GM04503 (cell line): Measurements from ENCODE around the gene NOC4L.
"Not testable (repeated sequence)": the region's sequence is repeated elsewhere in the genome, so short reads cannot be mapped to it uniquely, and the experiment has no call there.

ENCODE experiments used
- DNase-seq: peaks from one replicate; pipeline ENCODE4 v3.0.0-alpha.2; 2012; ENCODE audit warnings: low read depth

Gene NOC4L

GRCh38 chr12:132142679-132143335 lies 1.4 kb upstream of the NOC4L start:
- DNase-seq, result no peak

GRCh38 chr12:132143336-132144071 lies 753 bp upstream of the NOC4L start:
- no peak for DNase-seq

- no peak for DNase-seq
Measured at GRCh38 chr12:132144810-132145168, 532 bp downstream of the NOC4L start.

- DNase-seq, result no peak
Measured at GRCh38 chr12:132145334-132145733, 1.1 kb downstream of the NOC4L start.

- no peak for DNase-seq
Measured at GRCh38 chr12:132146098-132146497, 1.8 kb downstream of the NOC4L start.

GRCh38 chr12:132146772-132147422 lies 2.6 kb downstream of the NOC4L start:
- DNase-seq, result no peak

- DNase-seq, result no peak
Measured at GRCh38 chr12:132147423-132148367, 3.4 kb downstream of the NOC4L start.

GRCh38 chr12:132148368-132149045 lies 4.2 kb downstream of the NOC4L start:
- DNase-seq, result no peak

GRCh38 chr12:132149526-132149925 lies 5.3 kb downstream of the NOC4L start:
- not testable (repeated sequence) for DNase-seq

GRCh38 chr12:132150780-132151144 lies 6.5 kb downstream of the NOC4L start:
- DNase-seq, result no peak

- DNase-seq, result no peak
Measured at GRCh38 chr12:132151145-132151765, 7.0 kb downstream of the NOC4L start.

- DNase-seq, result no peak
Measured at GRCh38 chr12:132151766-132152410, 7.6 kb downstream of the NOC4L start.

GRCh38 chr12:132152411-132152821 lies 8.2 kb downstream of the NOC4L start:
- DNase-seq, result no peak

- no peak for DNase-seq
Measured at GRCh38 chr12:132152953-132153352, 8.7 kb downstream of the NOC4L start.

GRCh38 chr12:132153501-132154340 lies 9.5 kb downstream of the NOC4L start:
- DNase-seq, result no peak

GRCh38 chr12:132154341-132154761 lies 10.1 kb downstream of the NOC4L start:
- DNase-seq, result no peak

- DNase-seq, result no peak
Measured at GRCh38 chr12:132154941-132155770, 10.9 kb downstream of the NOC4L start.

- no peak for DNase-seq
Measured at GRCh38 chr12:132155771-132156572, 11.7 kb downstream of the NOC4L start.
